HG03354 (cell line): ENCODE results near the gene MIER3.
"Not testable (repeated sequence)": the region's sequence is repeated elsewhere in the genome, so short reads cannot be mapped to it uniquely, and the experiment has no call there.

Experiments
- ATAC-seq: cut with Tn5 transposase; IDR thresholded peaks from one replicate; pipeline ENCODE4 v1.9.1; 2021; ENCODE audit warnings: mild to moderate bottlenecking; ENCODE audit not compliant: unreplicated experiment, poor library complexity, severe bottlenecking

Gene MIER3

GRCh38 chr5:56951946-56952691 is at the start of gene MIER3:
TSS of gene MIER3 (minus strand) at chr5:56952123. CDS start at chr5:56952102, 21 bp downstream.
- peak; percentile 92 for ATAC-seq

- ATAC-seq: no peak
Observed at GRCh38 chr5:56995596-56995995, 43.7 kb upstream of the MIER3 start.

GRCh38 chr5:56993241-56993640 is 41.3 kb upstream of the MIER3 start:
- ATAC-seq: no peak

- no peak for ATAC-seq
Observed at GRCh38 chr5:56989676-56990075, 37.8 kb upstream of the MIER3 start.

GRCh38 chr5:56988490-56988889 is 36.6 kb upstream of the MIER3 start:
- no peak for ATAC-seq

- no peak for ATAC-seq
Observed at GRCh38 chr5:56987171-56987570, 35.2 kb upstream of the MIER3 start.

- ATAC-seq: peak; percentile 66
Observed at GRCh38 chr5:56986626-56986947, 34.7 kb upstream of the MIER3 start.

- peak; percentile 71 for ATAC-seq
Observed at GRCh38 chr5:56985936-56986625, 34.2 kb upstream of the MIER3 start.

GRCh38 chr5:56984445-56984844 is 32.5 kb upstream of the MIER3 start:
- ATAC-seq: no peak

GRCh38 chr5:56983593-56984361 is 31.9 kb upstream of the MIER3 start:
- peak; percentile 64 for ATAC-seq

- no peak for ATAC-seq
Observed at GRCh38 chr5:56981548-56982315, 29.8 kb upstream of the MIER3 start.

- no peak for ATAC-seq
Observed at GRCh38 chr5:56979968-56980367, 28.0 kb upstream of the MIER3 start.

- ATAC-seq: not testable (repeated sequence)
Observed at GRCh38 chr5:56979526-56979925, 27.6 kb upstream of the MIER3 start.

GRCh38 chr5:56977822-56978221 is 25.9 kb upstream of the MIER3 start:
- ATAC-seq: no peak

- no peak for ATAC-seq
Observed at GRCh38 chr5:56977021-56977420, 25.1 kb upstream of the MIER3 start.

GRCh38 chr5:56974241-56974640 is 22.3 kb upstream of the MIER3 start:
- ATAC-seq: no peak

GRCh38 chr5:56973473-56973872 is 21.6 kb upstream of the MIER3 start:
- ATAC-seq: no peak

- ATAC-seq: no peak
Observed at GRCh38 chr5:56971275-56971674, 19.4 kb upstream of the MIER3 start.

- no peak for ATAC-seq
Observed at GRCh38 chr5:56964173-56964572, 12.2 kb upstream of the MIER3 start.

- ATAC-seq: no peak
Observed at GRCh38 chr5:56963246-56963645, 11.3 kb upstream of the MIER3 start.
